Panc1 (cell line): ENCODE measurements around the gene RSPH1.

Experiments used
- CTCF ChIP-seq: fragments of 450-650 bp; IDR thresholded peaks from 2 replicates; pipeline ENCODE4 v1.5.1; 2017; ENCODE audit warnings: mild to moderate bottlenecking
- POLR2AphosphoS5 ChIP-seq: IDR thresholded peaks from 2 replicates; pipeline ENCODE4 v1.6.1; 2012; ENCODE audit warnings: mild to moderate bottlenecking, low read depth, low read length, moderate library complexity
- REST ChIP-seq, 2 experiments: IDR thresholded peaks; 2 replicates each; pipeline ENCODE4 v1.6.1; 2011 to 2012; ENCODE audit warnings: low read depth in 2 of 2, control low read depth in 1 of 2, low read length in 1 of 2, mild to moderate bottlenecking in 1 of 2, moderate library complexity in 1 of 2; ENCODE audit not compliant: insufficient read depth in 1 of 2

GRCh38 chr21:42468491-42469131 is 27.4 kb downstream of the RSPH1 start:
- TF ChIP-seq CTCF = no peak
- no peak for TF ChIP-seq REST (IDR thresholded peaks at IDR 0.05; ENCODE audit: insufficient read depth in 1 of 2, low read depth in 2 of 2, low read length in 1 of 2)
- TF ChIP-seq POLR2AphosphoS5 = no peak
